Vagina (tissue), 2 donors: Measurements from ENCODE around the gene PYGM.

ENCODE experiments used
- POLR2A ChIP-seq, 2 donors: fragments of 450-650 bp; IDR thresholded peaks; one replicate each; pipeline ENCODE4 v1.6.1; 2017; ENCODE audit warnings: antibody characterized with exemption in 2 of 2, mild to moderate bottlenecking in 2 of 2, moderate library complexity in 2 of 2
- POLR2AphosphoS5 ChIP-seq, 2 donors: sonication (generic); formaldehyde crosslinking; IDR thresholded peaks; one replicate each; pipeline ENCODE4 v1.9.0; 2017; ENCODE audit warnings: antibody characterized with exemption in 2 of 2, mild to moderate bottlenecking in 2 of 2, low read depth in 1 of 2; ENCODE audit not compliant: insufficient read depth in 1 of 2
- TF ChIP-seq, protein P1 (sequence below), 3 experiments: fragments of 450-650 bp in 2 of 3; fragments of 200-600 bp in 1 of 3; sonication (generic) in 1 of 3; IDR thresholded peaks; one replicate each; pipeline ENCODE4 v1.5.1; 2017 to 2019; ENCODE audit warnings: antibody characterized with exemption in 3 of 3, mild to moderate bottlenecking in 2 of 3, moderate library complexity in 2 of 3

GRCh38 chr11:64726867-64727530, 32.8 kb downstream of the PYGM start:
- TF ChIP-seq, protein P1, sequence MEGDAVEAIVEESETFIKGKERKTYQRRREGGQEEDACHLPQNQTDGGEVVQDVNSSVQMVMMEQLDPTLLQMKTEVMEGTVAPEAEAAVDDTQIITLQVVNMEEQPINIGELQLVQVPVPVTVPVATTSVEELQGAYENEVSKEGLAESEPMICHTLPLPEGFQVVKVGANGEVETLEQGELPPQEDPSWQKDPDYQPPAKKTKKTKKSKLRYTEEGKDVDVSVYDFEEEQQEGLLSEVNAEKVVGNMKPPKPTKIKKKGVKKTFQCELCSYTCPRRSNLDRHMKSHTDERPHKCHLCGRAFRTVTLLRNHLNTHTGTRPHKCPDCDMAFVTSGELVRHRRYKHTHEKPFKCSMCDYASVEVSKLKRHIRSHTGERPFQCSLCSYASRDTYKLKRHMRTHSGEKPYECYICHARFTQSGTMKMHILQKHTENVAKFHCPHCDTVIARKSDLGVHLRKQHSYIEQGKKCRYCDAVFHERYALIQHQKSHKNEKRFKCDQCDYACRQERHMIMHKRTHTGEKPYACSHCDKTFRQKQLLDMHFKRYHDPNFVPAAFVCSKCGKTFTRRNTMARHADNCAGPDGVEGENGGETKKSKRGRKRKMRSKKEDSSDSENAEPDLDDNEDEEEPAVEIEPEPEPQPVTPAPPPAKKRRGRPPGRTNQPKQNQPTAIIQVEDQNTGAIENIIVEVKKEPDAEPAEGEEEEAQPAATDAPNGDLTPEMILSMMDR (IDR thresholded peaks at IDR 0.05), result no peak
- no peak for TF ChIP-seq POLR2A (IDR thresholded peaks at IDR 0.05)
- TF ChIP-seq POLR2AphosphoS5 (IDR thresholded peaks at IDR 0.05; ENCODE audit: insufficient read depth in 1 of 2, low read depth in 1 of 2), result no peak
